ENCODE data around the gene DRP2.

GRCh38 chrX:101203761-101204351 is 15.7 kb upstream of the DRP2 start:
- TF ChIP-seq CTCF (IDR thresholded peaks at IDR 0.05) (no peak), POLR2A (IDR thresholded peaks at IDR 0.05) (no peak)
